K562 (cell line): ENCODE results near the gene P2RY11. TPM values are rescaled to one million over a fixed set of nuclear protein-coding genes. Genes with fewer than 3 reads are reported as not detected.

ENCODE experiments used
- CHD2 ChIP-seq: IDR thresholded peaks from 2 replicates; pipeline ENCODE4 v1.6.1; 2011; ENCODE audit warnings: low read depth, low read length
- CREB3L1 ChIP-seq: fragments of 450-650 bp; IDR thresholded peaks from 2 replicates; pipeline ENCODE4 v1.6.1; 2014; ENCODE audit warnings: low read depth, mild to moderate bottlenecking, moderate library complexity, borderline replicate concordance
- E2F5 ChIP-seq: sonication (generic); formaldehyde crosslinking; IDR thresholded peaks from 2 replicates; pipeline ENCODE4 v1.8.0; 2022; ENCODE audit warnings: mild to moderate bottlenecking, missing genetic modification reagents
- JUN ChIP-seq, 2 experiments: sonication (generic) in 1 of 2; formaldehyde crosslinking in 1 of 2; IDR thresholded peaks; 2 replicates each; pipeline versions ENCODE4 v1.6.1 to v1.8.0; 2012 to 2022; ENCODE audit warnings: borderline replicate concordance in 2 of 2, mild to moderate bottlenecking in 2 of 2, improper control_type of control experiment in 1 of 2, low read depth in 1 of 2, low read length in 1 of 2, missing genetic modification reagents in 1 of 2
- POLR2A ChIP-seq: fragments of 450-650 bp; conservative IDR thresholded peaks from 2 replicates; pipeline ENCODE4 v1.6.1; 2016
- PREB ChIP-seq: sonication (generic); formaldehyde crosslinking; IDR thresholded peaks from 2 replicates; pipeline ENCODE4 v1.8.1; 2023; ENCODE audit warnings: mild to moderate bottlenecking, missing genetic modification reagents
- RAD51 ChIP-seq: fragments of 450-650 bp; IDR thresholded peaks from 2 replicates; pipeline ENCODE4 v1.7.1; 2016; ENCODE audit warnings: low read depth, mild to moderate bottlenecking, borderline replicate concordance
- SIX5 ChIP-seq, 2 experiments: IDR thresholded peaks; 2 replicates each; pipeline ENCODE4 v1.6.1; 2011; ENCODE audit warnings: low read length in 2 of 2, borderline replicate concordance in 1 of 2, low read depth in 1 of 2, mild to moderate bottlenecking in 1 of 2, moderate library complexity in 1 of 2; ENCODE audit not compliant: insufficient read depth in 1 of 2
- SNRNP70 ChIP-seq: fragments of 200-400 bp; formaldehyde crosslinking; optimal IDR thresholded peaks from 2 replicates; pipeline ENCODE3; 2017; ENCODE audit warnings: low read depth, low read length
- polyA plus RNA-seq, 8 experiments: library from polyadenylated mRNA; depleted of rRNA in 4 of 8; stranded (reverse) in 5 of 8; unstranded in 3 of 8; fragments of >200 nt; fragmentation: Nextera tagmentation in 2 of 8; fragmentation: Illumina TruSeq in 1 of 8; extraction: Ambion mirVana in 2 of 8; extraction: Trizol in 1 of 8; gene quantifications; 2 replicates each; pipeline versions ENCODE4 v1.2.1 to v1.2.3, GENCODE V29; 2011 to 2014; ENCODE audit warnings: inconsistent platforms in 1 of 8, missing spikeins in 1 of 8
- total RNA-seq, 7 experiments: library from RNA; depleted of rRNA in 6 of 7; stranded (reverse); fragments of >200 nt in 6 of 7; fragmentation: Illumina TruSeq in 2 of 7; extraction: Trizol in 2 of 7; gene quantifications; 2 replicates each; pipeline versions ENCODE4 v1.2.1 to v1.2.3, GENCODE V29; 2011 to 2021; ENCODE audit warnings: low replicate concordance in 1 of 7
- TF ChIP-seq, protein P1 (sequence below): fragments of 250-450 bp; sonication (Bioruptor Pico); IDR thresholded peaks from 2 replicates; pipeline ENCODE4 v1.8.0; 2021; ENCODE audit warnings: mild to moderate bottlenecking, moderate library complexity
- TF ChIP-seq, protein P2 (sequence below), 2 experiments: fragments of 450-650 bp in 1 of 2; sonication (generic) in 1 of 2; formaldehyde crosslinking in 1 of 2; IDR thresholded peaks; 2 replicates each; pipeline versions ENCODE4 v1.7.1 to v1.9.0; 2016 to 2022; ENCODE audit warnings: inconsistent platforms in 1 of 2, mild to moderate bottlenecking in 1 of 2, missing genetic modification reagents in 1 of 2

The P2RY11 gene
- total and polyA plus RNA-seq, 9 of the 15 experiments (the other 6 are each of a cell fraction or from before 2014, with no cell fraction given) = 0.03 to 10.1 (median 1.5) TPM

DNA sequence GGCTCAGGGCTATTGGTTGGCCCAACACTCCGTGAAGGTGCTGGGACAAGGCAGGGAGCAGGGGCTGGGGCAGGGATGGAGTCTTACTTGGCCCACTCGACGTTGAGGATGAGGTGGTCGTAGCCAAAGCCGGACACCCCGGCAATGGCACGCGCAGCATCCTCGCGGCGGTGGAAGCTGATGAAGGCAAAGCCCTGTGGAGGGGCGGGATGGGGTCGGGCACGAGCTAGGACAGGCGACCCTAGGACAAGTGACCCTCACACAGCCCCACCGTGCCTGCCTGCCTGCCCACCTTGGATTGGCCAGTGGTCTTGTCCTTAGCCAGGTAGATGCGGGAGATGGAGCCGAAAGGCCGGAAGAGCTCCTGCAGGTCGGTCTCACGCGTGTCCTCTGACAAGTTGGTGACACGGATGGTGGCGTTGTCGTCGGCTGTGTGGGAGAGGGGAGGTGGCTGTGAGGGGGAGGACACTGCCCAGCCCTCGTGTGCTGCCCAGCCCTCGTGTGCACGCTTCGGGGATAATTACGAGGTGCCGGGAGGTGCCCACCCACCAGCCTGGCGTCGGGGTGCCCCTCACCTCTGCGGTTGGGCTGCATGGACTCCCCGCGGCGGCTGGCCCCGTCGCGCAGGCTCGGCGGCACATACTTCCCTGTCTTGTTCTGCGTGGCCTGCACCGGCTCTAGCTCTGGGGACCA is 4.0 kb downstream of the P2RY11 start (continued):
- TF ChIP-seq SNRNP70 (peak; percentile 90), SIX5 (IDR thresholded peaks at IDR 0.05; ENCODE audit: borderline replicate concordance in 1 of 2, insufficient read depth in 1 of 2, low read depth in 1 of 2, low read length in 2 of 2) (no peak), RAD51 (no peak), CREB3L1 (no peak), JUN (IDR thresholded peaks at IDR 0.05; ENCODE audit: borderline replicate concordance, low read depth, low read length) (no peak), JUN (CRISPR knock-in tag; IDR thresholded peaks at IDR 0.05; ENCODE audit: borderline replicate concordance) (no peak), E2F5 (CRISPR knock-in tag) (peak; percentile 81; the same call in 1 of the 2 replicates), POLR2A (peak; percentile 67), PREB (CRISPR knock-in tag) (no peak), CHD2 (no peak)
- TF ChIP-seq, protein P1, sequence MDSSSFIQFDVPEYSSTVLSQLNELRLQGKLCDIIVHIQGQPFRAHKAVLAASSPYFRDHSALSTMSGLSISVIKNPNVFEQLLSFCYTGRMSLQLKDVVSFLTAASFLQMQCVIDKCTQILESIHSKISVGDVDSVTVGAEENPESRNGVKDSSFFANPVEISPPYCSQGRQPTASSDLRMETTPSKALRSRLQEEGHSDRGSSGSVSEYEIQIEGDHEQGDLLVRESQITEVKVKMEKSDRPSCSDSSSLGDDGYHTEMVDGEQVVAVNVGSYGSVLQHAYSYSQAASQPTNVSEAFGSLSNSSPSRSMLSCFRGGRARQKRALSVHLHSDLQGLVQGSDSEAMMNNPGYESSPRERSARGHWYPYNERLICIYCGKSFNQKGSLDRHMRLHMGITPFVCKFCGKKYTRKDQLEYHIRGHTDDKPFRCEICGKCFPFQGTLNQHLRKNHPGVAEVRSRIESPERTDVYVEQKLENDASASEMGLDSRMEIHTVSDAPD (CRISPR knock-in tag) = no peak
- TF ChIP-seq, protein P2, sequence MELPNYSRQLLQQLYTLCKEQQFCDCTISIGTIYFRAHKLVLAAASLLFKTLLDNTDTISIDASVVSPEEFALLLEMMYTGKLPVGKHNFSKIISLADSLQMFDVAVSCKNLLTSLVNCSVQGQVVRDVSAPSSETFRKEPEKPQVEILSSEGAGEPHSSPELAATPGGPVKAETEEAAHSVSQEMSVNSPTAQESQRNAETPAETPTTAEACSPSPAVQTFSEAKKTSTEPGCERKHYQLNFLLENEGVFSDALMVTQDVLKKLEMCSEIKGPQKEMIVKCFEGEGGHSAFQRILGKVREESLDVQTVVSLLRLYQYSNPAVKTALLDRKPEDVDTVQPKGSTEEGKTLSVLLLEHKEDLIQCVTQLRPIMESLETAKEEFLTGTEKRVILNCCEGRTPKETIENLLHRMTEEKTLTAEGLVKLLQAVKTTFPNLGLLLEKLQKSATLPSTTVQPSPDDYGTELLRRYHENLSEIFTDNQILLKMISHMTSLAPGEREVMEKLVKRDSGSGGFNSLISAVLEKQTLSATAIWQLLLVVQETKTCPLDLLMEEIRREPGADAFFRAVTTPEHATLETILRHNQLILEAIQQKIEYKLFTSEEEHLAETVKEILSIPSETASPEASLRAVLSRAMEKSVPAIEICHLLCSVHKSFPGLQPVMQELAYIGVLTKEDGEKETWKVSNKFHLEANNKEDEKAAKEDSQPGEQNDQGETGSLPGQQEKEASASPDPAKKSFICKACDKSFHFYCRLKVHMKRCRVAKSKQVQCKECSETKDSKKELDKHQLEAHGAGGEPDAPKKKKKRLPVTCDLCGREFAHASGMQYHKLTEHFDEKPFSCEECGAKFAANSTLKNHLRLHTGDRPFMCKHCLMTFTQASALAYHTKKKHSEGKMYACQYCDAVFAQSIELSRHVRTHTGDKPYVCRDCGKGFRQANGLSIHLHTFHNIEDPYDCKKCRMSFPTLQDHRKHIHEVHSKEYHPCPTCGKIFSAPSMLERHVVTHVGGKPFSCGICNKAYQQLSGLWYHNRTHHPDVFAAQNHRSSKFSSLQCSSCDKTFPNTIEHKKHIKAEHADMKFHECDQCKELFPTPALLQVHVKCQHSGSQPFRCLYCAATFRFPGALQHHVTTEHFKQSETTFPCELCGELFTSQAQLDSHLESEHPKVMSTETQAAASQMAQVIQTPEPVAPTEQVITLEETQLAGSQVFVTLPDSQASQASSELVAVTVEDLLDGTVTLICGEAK (IDR thresholded peaks at IDR 0.05) = no peak
- TF ChIP-seq, protein P2 (CRISPR knock-in tag; IDR thresholded peaks at IDR 0.05) = no peak
